NAMALWA (cell line): Measurements from ENCODE around the gene KCNAB1.
"Not testable (repeated sequence)": the region's sequence is repeated elsewhere in the genome, so short reads cannot be mapped to it uniquely, and the experiment has no call there.

Experiments
- DNase-seq: peaks from one replicate; pipeline ENCODE4 v3.0.0-alpha.2; 2015; ENCODE audit warnings: low spot score

The KCNAB1 gene

GRCh38 chr3:156273111-156273694 lies 152.8 kb downstream of the KCNAB1 start:
- DNase-seq: no peak

DNA sequence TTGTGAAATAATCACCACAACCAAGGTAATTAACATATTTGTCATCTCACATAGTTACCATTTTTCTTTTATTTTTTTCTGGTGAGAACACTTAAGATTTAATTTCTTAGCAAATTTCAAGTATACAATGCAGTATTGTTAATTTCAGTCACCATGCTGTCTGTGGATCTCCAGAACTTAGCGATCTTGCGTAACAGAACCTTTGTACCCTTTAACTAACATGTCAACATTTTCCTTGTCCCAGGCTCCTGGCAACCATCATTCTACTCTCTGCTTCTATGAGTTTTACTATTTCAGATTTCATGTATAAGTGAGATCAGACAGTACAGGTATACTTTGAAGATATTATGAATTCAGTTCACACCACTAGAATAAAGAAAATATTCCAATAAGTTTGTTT lies 154.4 kb downstream of the KCNAB1 start:
- no peak for DNase-seq

DNA sequence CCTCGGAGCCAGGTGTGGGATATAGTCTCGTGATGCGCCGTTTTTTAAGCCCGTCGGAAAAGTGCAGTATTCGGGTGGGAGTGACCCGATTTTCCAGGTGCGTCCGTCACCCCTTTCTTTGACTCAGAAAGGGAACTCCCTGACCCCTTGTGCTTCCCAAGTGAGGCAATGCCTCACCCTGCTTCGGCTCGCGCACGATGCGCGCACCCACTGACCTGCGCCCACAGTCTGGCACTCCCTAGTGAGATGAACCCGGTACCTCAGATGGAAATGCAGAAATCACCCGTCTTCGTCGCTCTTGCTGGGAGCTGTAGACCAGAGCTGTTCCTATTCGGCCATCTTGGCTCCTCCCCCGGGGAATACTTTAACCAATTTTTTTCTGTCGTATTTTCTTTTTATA lies 164.3 kb downstream of the KCNAB1 start:
- not testable (repeated sequence) for DNase-seq

DNA sequence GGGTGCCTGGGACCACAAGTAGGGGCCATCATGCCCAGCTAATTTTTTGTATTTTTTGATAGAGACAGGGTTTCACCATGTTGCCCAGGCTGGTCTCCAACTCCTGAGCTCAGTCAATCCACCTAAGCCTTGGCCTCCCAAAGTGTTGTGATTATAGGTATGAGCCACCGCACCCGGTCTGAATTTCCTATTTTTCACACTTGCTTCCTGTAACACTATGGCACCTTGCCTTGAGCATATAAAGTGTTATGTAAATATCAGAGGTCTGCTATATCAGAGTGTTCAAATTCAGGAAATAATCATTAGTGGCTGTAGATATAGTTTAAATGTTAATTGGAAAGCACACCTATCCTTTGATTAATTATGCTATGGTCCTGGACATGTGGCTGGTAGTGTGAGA lies 165.2 kb downstream of the KCNAB1 start:
- no peak for DNase-seq

DNA sequence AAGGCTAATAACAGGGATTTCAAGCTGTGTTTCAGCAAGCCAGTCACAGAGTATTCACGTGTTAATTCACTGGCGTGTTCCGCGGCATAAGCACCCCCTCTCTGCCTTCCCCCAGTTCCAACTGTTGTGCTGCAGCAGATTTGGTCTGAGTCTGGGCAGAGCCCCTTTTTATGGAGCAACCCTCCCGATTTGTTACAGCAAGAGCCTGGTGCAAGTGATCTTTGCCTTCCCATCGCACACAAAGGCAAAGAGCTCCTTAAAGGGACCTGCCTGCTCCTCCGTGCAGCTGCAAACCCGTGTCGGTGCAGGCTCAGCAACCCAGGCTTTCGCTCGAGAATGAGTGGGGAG lies 170.5 kb downstream of the KCNAB1 start:
- DNase-seq: no peak

DNA sequence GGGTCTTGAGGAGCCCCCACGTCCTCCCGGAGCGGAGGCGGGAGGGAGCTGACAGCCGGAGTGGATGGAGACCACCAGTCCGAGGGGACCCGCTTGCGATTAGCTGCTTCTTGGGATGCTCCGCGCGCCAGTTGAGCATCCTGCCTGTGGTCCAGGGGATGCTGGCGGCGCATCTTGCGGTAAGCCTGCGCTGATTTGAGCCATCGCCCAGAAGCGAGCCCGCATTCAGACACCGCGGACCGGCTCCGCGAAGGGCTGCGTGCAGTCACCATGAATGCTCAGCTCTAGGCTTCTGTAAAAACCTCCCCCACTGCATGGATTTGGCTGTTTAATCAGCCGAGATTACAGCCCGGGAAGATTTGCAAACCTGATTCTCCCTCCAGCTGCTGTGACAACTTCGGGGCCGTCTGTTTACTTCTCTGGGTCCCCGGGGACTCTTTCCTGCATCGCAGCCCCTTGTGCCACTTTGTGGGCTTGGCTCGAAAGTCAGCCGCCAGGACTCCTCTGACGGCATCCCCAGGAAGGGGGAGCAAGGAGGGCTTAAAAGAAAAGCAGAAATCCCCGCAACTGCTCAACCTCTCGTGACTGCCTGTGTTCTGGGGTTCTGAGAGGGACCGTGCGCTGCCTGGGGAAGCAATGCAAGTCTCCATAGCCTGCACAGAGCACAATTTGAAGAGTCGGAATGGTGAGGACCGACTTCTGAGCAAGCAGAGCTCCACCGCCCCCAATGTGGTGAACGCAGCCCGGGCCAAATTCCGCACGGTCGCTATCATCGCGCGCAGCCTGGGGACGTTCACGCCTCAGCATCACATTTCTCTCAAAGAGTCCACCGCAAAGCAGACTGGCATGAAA lies 171.1 kb downstream of the KCNAB1 start:
- DNase-seq: peak; percentile 11

DNA sequence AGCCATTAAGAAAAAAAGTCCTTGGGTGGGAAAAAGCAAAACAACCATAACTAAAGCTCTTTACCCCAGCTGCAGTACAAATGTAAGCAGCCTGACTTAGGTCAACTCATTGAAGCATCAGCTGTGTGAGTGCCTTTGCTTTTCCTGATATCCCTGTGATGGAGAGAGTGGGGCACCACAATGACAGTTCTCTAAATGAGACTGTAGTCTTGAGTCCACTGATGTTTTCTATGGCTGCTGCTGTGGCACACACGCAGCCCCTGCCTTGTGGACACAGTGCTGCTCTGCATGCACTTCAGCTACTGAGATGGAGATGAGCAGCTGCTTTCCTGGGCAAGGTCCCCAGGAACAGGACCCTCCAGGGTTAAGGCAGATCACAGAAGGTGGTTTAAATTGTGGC lies 173.2 kb downstream of the KCNAB1 start:
- no peak for DNase-seq

DNA sequence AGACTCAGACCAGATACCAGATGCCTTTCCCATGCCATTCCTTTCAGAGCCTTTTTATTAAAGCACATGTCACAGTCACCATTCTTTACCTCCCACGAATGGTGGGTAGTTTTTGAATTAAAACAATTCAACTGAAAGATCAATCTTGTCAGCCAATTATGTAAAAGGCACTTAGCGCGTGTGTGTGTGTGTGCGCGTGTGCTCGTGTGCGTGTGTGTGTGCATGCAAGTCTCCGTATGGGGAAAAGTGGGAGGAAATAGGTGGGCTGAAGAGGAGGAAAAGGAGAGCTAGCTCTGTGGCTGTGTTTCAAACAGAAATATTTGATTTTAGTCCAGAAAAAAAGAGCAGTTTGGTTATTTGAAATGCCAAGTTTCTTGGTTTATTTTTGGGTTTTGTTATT lies 177.2 kb downstream of the KCNAB1 start:
- DNase-seq: no peak

GRCh38 chr3:156298014-156298413 lies 177.6 kb downstream of the KCNAB1 start:
- no peak for DNase-seq

DNA sequence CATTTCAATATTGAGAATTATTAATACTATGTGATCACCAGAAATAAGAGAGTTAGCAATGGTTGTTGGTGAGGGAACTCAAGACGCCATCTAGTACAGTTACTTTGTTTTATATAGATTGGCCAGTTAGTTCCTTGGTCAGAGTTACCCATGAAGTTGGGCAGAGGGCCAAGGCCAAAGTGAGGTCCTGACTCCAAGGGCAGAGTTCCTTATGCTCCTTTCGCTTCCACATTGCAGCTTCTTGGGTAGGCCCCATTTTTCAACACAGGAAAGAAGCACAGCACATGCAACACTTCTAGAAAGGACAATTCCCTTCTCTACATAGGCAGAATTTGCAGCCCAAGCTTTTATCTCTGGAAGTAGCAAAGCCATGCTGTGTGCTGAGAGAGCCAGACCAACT lies 178.6 kb downstream of the KCNAB1 start:
- DNase-seq: no peak

DNA sequence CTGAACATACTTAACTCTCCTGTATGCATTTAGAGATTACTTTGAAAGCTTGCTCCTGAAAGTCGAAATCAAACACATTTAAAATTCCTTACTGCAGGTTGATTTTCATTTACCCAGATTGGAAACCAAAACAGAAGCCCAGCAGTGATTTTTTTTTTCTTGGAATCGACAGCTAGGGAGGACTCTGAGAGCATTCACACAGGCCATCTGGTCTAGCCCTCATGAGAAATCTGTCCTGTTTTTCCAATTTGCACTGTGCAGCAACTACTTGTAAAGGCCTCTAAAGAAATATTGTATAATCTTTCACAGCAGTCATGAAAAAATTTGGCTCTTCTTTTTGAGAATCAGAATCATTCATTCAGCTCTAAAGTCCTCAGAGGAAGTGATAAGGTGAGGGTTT lies 179.2 kb downstream of the KCNAB1 start:
- DNase-seq: no peak

GRCh38 chr3:156300371-156300770 lies 180.0 kb downstream of the KCNAB1 start:
- no peak for DNase-seq

DNA sequence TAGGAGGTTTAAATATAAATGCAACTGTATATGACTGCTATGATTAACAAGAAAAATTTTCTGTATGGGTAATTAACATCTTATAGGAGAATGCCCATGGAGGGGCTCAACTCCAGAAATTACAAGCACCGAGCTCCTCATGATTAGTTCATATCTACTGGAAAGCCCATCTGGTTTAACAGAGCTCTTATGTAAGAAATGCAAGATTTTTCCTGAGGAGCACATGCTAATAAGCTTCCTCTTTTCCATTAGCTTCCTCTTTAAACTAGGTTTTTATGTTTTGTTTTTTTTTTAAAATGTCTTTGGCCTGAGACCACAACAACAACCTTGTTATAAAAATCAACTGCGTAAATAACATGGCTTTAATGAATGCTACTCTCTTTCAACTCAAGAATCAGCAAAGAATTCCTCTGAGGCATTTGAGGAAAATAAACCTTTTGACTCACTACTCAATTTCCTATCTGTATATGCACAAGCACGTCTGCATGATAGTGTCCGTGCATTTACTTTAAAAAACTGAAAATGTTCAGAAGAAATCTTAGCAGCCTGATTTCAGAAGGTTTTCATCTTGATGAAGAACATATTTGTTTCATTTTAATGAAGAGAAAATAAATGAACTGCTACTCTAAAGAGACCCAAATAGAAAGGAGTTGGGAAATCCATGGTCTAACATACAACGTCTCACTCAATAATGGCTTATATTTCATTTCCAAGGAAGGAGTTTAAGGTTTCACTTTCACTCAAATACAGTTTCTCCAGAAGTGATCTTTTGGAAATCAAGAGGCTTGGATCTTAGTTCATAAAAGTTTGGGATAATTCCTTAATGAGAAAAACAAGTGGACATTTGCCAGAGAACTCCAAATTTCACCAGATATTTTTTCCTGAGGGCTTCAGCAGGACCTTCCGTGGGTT lies 180.8 kb downstream of the KCNAB1 start:
- no peak for DNase-seq

GRCh38 chr3:156303001-156303707 lies 182.8 kb downstream of the KCNAB1 start:
- no peak for DNase-seq

GRCh38 chr3:156304406-156304805 lies 184.0 kb downstream of the KCNAB1 start:
- DNase-seq: no peak

DNA sequence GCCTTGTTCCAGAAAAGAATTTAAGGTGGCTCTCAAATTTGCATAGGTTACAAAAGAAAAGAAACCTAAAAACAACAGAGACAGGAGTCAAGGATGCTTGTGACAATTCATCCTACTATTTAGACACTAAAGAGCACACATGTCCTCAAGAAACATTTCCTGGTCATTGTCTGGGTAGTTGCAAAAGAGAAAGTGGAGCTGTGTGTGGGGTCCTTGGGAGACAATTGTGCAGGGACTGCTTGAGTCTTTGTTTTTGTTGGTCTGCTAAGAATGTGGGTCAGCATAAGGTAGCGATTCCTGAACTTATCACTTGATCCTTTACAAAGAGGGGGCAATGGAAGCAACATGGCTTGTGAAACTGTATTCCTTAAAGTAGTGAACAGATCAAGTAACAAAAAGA lies 185.3 kb downstream of the KCNAB1 start:
- DNase-seq: no peak

DNA sequence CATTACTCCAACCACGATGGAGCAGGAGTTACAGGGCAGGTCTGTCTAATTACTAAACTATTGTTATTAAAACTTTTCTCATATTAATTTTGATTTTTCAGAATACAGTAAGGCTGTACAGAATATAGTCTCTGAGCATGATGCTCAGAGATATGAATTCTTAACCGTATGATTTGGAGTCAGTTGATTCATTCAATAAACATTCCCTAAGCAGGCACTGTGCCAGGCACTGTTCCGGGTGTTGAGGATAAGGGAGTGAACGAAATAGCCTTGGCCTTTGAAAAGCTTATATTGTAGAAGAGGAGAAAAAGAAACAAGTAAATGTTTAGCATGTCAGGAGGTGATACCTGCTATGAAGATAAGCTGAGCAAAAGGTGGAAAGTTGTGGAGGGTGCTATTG lies 187.3 kb downstream of the KCNAB1 start:
- DNase-seq: no peak

GRCh38 chr3:156311431-156311830 lies 191.1 kb downstream of the KCNAB1 start:
- no peak for DNase-seq

GRCh38 chr3:156311930-156312329 lies 191.6 kb downstream of the KCNAB1 start:
- no peak for DNase-seq

- no peak for DNase-seq
These were observed 195.7 kb downstream of the KCNAB1 start for GRCh38 chr3:156316076-156316475.

DNA sequence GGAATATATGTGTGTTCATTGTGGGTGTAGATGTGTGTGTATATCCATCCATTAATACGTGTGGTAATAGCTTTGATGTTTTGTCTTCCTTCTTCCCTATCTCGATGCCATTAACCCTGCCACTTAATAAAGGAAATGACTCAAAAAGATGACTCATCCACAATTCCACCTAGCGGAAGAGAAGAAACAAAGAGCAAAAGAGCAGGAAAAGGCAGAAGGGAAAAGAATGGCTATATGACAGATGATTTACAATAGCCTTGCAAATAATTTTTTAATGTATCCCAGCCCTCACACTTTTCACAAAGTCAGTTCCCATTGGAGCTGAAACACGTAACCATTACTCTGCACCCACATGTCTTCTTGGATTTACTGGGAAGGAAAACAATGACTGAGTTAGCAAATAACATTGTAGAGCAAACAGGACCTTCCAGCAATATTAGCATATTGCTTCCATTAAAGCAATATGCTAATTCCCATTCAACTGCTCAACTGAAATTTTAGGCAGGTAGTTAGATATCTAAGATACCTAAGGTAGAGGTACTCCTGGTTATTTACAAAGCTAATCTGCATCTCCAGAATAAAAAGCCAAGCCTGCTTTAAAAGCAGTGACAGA lies 197.2 kb downstream of the KCNAB1 start:
- DNase-seq: no peak

DNA sequence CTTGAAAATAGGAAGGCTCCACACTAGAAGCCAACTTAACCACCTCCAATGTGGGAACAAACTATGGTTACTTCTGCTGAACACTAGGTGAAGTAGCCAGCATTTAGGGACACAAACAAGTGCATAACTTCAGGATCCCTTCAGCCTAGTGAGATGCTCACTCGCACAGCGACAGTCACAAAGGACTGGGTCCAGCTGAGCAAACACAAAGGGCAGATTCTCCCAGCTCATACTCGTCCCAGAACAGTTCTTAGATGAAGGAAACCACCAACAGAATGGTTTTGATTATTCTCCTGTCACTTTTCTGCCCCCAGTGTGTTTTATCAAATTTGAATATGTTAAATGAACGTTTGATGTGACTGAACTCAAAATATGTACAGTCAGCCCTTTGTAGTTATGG lies 201.6 kb downstream of the KCNAB1 start:
- no peak for DNase-seq
